GM21447 (cell line): ENCODE data around the gene HELZ2.
"Not testable (repeated sequence)": the region's sequence is repeated elsewhere in the genome, so short reads cannot be mapped to it uniquely, and the experiment has no call there.

Source experiments
- ATAC-seq: cut with Tn5 transposase; IDR thresholded peaks from one replicate; pipeline ENCODE4 v1.9.1; 2021; ENCODE audit not compliant: unreplicated experiment

The HELZ2 gene, protein sequence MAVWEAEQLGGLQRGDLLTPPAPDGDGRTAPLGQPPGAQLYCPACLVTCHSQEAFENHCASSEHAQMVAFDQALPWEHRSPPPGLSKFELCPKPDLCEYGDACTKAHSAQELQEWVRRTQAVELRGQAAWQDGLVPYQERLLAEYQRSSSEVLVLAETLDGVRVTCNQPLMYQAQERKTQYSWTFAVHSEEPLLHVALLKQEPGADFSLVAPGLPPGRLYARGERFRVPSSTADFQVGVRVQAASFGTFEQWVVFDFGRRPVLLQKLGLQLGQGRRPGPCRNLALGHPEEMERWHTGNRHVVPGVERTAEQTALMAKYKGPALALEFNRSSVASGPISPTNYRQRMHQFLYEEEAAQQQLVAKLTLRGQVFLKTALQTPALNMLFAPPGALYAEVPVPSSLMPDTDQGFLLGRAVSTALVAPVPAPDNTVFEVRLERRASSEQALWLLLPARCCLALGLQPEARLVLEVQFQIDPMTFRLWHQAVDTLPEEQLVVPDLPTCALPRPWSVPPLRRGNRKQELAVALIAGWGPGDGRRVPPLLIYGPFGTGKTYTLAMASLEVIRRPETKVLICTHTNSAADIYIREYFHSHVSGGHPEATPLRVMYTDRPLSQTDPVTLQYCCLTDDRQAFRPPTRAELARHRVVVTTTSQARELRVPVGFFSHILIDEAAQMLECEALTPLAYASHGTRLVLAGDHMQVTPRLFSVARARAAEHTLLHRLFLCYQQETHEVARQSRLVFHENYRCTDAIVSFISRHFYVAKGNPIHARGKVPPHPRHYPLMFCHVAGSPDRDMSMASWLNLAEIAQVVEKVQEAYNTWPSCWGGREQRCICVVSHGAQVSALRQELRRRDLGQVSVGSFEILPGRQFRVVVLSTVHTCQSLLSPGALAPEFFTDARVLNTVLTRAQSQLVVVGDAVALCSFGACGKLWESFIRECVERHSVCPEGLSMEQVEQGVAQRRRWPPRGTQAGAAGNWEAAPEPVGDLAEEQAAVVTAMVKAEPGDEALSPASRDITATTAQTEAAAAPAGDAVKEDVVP (N-terminal part only)

GRCh38 chr20:63574156-63574828, at the start of gene HELZ2:
TSS of gene HELZ2 (minus strand) at chr20:63574239. CDS start at chr20:63572385, 1,854 bp downstream.
- peak; percentile 73 for ATAC-seq

GRCh38 chr20:63622732-63623131, 48.7 kb upstream of the HELZ2 start:
- no peak for ATAC-seq

DNA sequence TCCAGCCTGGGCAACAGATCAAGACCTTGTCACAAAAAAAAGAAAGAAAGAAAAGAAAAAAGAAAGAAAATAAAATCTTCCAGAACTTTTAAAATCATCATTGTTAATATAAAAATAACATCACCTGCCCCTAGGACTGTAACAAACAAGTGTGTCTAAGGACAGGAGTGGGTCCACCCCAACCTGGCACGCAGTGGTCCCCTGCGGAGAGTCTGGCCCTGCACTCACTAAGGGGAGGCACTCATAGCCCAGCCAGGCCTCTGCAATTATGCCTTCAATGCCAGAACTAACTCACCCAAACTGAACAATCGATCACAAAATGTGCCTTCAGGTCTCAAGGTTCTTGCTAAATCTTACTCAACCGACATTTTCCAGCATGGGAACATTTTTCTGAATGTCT, 48.1 kb upstream of the HELZ2 start:
- ATAC-seq = no peak

DNA sequence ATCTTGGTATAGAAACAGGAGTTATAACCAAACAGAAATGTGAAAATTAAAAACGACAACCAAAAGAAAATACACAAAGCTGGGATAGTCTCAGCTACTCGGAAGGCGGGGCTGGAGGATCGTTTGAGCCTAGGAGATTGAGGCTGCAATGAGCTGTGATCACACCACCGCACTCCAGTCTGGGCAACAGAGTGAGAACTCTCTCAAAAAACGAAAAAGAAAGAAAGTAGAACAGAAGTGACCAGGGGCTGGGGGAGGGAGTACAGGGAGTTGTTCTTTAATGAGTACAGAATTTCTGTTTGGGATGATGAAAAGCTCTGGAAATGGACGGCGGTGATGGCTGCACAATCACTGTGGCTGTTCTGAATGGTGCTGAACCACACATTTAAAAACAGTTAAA, 47.0 kb upstream of the HELZ2 start:
- ATAC-seq = no peak

DNA sequence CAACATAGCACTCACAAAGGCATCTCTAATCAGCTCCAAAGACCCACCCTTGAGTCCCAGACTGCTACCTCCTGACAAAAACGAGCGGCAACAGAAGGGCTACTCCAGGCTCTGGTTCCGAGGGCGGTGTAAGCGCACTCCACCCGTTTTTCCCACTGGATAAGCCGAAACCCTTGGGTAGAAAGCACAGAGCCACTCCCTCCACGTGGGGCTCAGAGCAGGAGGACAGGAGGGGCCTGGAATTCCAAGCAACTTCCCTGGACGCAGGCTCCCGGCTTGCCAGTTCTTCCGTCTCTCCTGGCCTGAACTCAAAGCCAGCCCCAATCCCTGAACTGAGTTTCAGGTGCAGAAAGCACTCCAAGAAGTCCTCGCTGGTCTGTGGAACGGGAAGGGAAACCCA, 45.5 kb upstream of the HELZ2 start:
- ATAC-seq = no peak

GRCh38 chr20:63619086-63619485, 45.0 kb upstream of the HELZ2 start:
- ATAC-seq = no peak

- ATAC-seq = no peak
These were observed 44.4 kb upstream of the HELZ2 start for GRCh38 chr20:63618291-63618980.

DNA sequence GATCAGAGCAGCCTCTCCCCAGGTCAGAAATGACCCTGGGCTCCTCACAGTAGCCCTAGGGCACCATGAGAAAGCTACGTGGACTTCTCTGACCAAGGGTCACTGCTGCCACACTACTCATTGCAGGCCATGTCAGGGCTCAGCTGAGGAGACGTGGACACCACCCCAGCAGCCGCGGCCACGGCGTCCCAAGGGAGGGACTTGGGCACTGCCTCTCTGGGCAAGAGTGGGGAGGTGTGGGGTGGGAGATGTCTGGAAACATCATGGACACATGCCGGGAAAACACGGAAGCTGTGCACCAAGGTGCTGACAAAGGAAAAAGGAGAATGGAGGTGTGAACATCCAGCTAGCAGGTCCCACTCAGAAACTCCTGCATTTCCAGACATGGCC, 43.8 kb upstream of the HELZ2 start:
- ATAC-seq = no peak

DNA sequence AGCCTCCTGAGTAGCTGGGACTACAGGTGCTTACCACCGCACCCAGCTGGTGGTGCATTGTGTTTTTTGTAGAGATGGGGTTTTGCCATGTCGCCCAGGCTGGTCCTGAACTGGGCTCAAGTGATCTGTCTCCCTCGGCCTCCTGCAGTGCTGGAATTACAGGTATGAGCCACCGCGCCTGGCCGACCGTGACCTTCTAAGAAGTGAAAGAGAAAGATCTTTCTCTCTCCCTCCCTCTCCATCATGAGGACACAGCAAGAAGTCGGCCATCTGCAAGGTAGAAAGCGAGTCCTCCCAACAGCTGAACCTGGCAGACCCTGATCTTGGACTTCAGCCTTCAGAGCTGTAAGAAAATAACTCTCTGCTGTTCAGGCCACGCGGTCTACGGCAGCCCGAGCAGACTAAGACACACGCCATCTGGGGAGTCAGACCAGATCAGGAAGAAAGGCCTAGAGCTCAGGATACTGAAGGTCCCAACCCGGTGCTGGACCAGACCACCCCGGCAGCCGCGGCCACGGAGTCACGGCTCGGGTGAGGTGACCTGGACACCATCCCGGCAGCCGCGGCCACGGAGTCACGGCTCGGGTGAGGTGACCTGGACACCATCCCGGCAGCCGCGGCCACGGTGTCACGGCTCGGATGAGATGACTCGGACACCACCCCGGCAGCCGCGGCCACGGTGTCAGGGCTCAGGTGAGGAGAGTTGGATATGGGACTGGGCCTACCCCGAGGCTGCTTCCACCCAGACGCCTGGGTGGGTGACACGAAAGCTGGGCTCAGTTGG, 43.2 kb upstream of the HELZ2 start:
- no peak for ATAC-seq

GRCh38 chr20:63613863-63614594, 40.0 kb upstream of the HELZ2 start:
- not testable (repeated sequence) for ATAC-seq

DNA sequence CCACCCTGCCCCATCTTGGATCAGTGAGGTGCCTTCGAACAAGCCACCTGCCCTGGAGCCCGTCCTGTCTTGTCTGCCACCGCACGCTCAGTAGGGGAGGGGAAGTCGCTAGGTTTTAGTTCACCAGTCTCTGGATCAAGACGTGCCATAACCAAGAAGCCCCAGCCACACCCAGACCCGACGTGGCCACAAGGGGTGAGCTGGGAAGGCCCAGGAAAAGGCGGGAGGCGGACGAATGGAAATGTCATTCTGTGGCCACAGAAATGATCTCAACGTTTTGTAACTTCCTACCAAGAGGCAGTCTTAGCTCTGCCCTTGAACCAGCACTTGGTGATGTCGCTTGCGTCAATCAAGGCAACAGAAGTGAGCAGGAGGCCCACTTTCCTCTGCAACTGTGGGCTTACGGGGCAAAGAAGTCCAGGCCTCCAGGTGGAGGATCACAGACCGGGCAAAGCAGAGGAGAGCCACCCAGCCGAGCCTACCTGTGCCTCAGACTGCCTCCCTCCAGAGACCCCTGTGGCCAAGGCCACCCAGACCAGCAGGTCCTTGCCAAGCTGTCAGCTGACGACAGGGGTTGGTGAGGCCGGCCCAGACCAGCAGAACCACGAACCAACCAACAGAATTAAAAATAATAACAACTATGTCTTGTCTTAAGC, 38.4 kb upstream of the HELZ2 start:
- no peak for ATAC-seq

GRCh38 chr20:63611646-63612045, 37.6 kb upstream of the HELZ2 start:
- no peak for ATAC-seq

DNA sequence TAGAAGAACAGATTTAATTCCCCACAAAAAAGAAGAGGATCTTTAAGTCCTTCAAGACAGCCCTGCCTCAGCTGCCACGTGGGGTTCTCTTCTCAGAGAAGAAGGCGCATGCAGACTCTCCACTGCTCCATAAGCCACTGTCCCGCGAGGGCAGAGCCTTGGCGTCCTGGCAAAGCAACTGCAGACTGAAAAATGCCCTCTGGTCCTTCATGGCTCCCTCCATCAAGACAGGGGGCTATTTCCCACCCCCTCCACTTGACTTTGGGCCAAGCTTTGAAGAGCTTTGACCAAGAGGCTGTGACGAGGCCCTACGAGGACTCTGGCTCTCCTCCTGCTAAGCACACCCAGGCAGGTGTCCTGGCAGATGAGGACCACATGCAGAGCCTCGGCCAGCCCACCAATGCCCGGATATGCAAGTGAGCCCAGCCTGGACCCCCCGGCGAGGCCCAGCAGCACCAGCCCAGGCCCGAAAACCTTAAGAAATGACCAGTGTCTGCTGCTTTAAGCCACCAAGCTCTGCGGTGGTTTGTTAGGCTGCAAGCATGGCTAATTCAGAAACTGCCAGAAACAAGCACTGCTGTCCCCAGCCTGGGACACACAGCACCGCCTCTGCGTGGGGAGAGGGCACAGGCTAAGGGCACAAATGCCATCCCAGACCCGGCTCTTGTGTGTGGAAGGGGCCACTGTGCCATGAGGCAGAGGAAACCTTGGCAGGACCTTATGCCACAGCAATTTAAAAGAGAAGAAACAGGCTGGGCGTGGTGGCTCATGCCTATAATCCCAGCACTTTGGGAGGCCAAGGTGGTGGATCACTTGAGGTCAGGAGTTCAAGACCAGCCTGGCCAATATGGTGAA, 36.8 kb upstream of the HELZ2 start:
- no peak for ATAC-seq

DNA sequence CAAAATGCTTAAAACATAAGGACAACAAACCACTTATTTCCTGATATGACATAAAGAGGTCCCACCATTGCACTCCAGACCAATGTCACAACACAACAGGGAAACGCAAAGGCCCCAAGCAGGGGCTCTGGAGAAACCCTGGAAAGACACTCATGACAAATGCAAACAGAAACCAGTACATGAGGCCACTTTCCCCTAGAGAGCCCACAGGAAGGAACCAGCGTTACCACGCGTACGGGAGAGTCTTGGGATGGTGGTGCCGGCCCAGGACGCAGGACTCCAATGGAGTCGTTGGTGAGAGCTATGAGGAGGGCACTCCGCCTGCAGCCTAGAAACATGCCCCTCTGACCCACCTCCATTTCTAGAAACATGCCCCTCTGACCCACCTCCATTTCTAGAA, 32.6 kb upstream of the HELZ2 start:
- ATAC-seq = no peak

GRCh38 chr20:63602321-63602720, 28.3 kb upstream of the HELZ2 start:
- ATAC-seq = no peak

DNA sequence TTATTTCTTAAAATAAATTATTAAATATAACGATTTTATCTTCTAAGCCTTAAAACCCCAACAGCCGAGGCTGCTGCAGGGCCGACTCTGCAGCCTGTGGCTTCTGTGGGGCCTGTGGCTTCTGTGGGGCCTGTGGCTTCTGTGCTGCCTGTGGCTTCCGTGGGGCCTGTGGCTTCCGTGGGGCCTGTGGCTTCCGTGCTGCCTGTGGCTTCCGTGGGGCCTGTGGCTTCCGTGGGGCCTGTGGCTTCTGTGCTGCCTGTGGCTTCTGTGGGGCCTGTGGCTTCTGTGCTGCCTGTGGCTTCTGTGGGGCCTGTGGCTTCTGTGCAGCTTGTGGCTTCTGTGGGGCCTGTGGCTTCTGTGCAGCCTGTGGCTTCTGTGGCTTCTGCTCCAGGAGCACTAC, 27.6 kb upstream of the HELZ2 start:
- ATAC-seq = not testable (repeated sequence)

DNA sequence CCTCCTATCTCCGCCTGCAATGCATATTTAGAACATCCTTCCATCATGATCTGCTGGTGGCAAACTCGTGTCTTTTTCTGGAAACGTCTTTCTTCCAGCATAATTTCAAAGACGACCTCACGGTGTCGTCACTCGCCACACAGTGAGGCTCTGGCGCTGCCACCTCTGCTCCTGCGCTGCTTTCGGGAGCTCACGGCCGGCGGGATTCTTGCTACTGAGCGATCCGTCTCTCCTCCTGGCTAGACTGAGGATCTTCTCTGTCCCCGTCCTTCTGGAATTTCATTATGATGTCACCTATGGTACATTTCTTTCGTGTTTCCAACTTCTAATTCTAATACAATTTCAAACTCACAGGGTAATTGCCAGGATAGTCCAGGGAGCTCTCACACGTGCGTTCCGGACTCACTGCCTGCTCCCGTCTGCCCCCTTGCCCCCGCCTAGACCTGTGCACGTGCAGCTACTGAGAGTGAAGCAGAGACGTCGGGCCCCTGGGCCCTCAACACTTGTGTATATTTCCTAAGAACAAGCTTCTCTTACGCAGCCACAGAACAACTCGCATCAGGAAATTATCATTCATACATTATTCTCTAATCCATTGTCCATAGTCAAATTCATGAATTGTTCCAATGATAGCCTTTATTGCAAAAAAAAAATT, 25.5 kb upstream of the HELZ2 start:
- no peak for ATAC-seq
